HEK293T (cell line): ENCODE measurements around the gene THOP1.
"Not testable (repeated sequence)": the region's sequence is repeated elsewhere in the genome, so short reads cannot be mapped to it uniquely, and the experiment has no call there.

Source experiments
- CTCF ChIA-PET: fragments of 350-600 bp; formaldehyde crosslinking; extraction: SDS; loops from one replicate; lab custom pipeline; 2021; ENCODE audit warnings: antibody characterized with exemption, inconsistent platforms; lab: Yijun Ruan, JAX
- POLR2A ChIA-PET: fragments of 350-600 bp; formaldehyde crosslinking; extraction: SDS; loops from one replicate; lab custom pipeline; 2020; ENCODE audit warnings: antibody characterized with exemption, inconsistent platforms; lab: Yijun Ruan, JAX
- DNase-seq: peaks from one replicate; pipeline ENCODE4 v3.0.0; 2012; ENCODE audit warnings: mixed read lengths; ENCODE audit errors: extremely low spot score
- ARNT ChIP-seq: fragments of 450-650 bp; IDR thresholded peaks from 2 replicates; pipeline ENCODE4 v1.6.1; 2017; ENCODE audit warnings: mild to moderate bottlenecking
- BHLHE40 ChIP-seq: fragments of 450-650 bp; IDR thresholded peaks from 2 replicates; pipeline ENCODE4 v1.6.1; 2016; ENCODE audit warnings: mild to moderate bottlenecking, moderate library complexity, borderline replicate concordance
- CTBP1 ChIP-seq: fragments of 450-650 bp; IDR thresholded peaks from 2 replicates; pipeline ENCODE4 v1.6.1; 2016; ENCODE audit warnings: borderline replicate concordance
- ELF4 ChIP-seq: fragments of 450-650 bp; IDR thresholded peaks from 2 replicates; pipeline ENCODE4 v1.6.1; 2017; ENCODE audit warnings: antibody characterized with exemption
- FOXA1 ChIP-seq: fragments of 450-650 bp; IDR thresholded peaks from 2 replicates; pipeline ENCODE4 v1.6.1; 2016; ENCODE audit warnings: mild to moderate bottlenecking
- FOXK2 ChIP-seq: fragments of 450-650 bp; IDR thresholded peaks from 2 replicates; pipeline ENCODE4 v1.6.1; 2016; ENCODE audit warnings: mild to moderate bottlenecking
- FOXM1 ChIP-seq: fragments of 450-650 bp; IDR thresholded peaks from 2 replicates; pipeline ENCODE4 v1.6.1; 2017; ENCODE audit warnings: mild to moderate bottlenecking, borderline replicate concordance
- HDGF ChIP-seq: fragments of 450-650 bp; IDR thresholded peaks from 2 replicates; pipeline ENCODE4 v1.6.1; 2017; ENCODE audit warnings: antibody characterized with exemption, borderline replicate concordance
- L3MBTL2 ChIP-seq: fragments of 450-650 bp; conservative IDR thresholded peaks from 2 replicates; pipeline ENCODE4 v1.6.1; 2016; ENCODE audit warnings: mild to moderate bottlenecking
- LEF1 ChIP-seq: fragments of 450-650 bp; IDR thresholded peaks from 2 replicates; pipeline ENCODE4 v1.6.1; 2017; ENCODE audit warnings: mild to moderate bottlenecking, borderline replicate concordance
- NFRKB ChIP-seq: fragments of 450-650 bp; IDR thresholded peaks from 2 replicates; pipeline ENCODE4 v1.6.1; 2016; ENCODE audit warnings: mild to moderate bottlenecking, moderate library complexity
- SP1 ChIP-seq: fragments of 450-650 bp; IDR thresholded peaks from 2 replicates; pipeline ENCODE4 v1.6.1; 2017
- SUZ12 ChIP-seq: fragments of 450-650 bp; IDR thresholded peaks from 2 replicates; pipeline ENCODE4 v1.6.1; 2016; ENCODE audit warnings: mild to moderate bottlenecking
- TARDBP ChIP-seq: fragments of 450-650 bp; IDR thresholded peaks from 2 replicates; pipeline ENCODE4 v1.6.1; 2016
- ZNF384 ChIP-seq: fragments of 450-650 bp; IDR thresholded peaks from 2 replicates; pipeline ENCODE4 v1.6.1; 2016
- TF ChIP-seq, protein P1 (sequence below): fragments of 450-650 bp; IDR thresholded peaks from 2 replicates; pipeline ENCODE4 v1.6.1; 2016

Gene THOP1

DNA sequence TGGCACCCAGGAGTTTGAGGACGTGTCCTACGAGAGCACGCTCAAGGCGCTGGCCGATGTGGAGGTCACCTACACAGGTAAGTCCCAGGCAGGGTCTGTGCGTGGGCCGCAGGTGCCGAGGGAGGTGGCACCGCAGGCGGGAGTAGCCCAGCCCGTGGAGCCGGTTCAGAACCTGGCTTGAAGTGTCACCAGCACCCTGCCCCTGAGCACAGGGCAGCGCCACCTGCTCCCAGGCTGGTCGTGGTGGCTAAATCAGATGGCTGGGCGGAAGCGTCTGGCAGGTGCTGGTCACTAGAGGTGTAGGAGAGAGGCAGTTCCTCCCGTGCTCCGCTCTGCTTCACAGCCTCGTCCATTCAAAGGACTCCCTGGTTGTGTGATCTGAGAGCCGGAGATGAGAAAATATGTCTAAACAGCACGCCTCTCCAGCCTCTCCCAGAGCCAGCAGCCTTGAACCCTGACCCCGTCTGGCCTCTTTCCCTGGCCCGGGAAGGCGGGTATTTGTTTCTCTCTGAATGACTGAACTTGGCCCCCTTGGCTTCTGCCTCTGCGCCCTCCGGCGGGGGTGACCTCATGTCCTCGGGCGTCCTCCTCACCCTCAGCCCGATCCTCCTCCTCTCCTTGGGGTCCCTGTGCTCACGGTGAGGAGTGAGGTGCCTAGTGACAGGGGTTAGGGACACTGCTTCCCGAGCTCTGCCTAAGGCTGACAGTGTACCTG lies 5.4 kb downstream of the THOP1 start:
- ChIA-PET POLR2A (no interaction called here), CTCF (no interaction called here)
- DNase-seq: no peak
- no peak for TF ChIP-seq FOXK2
- no peak for TF ChIP-seq LEF1

DNA sequence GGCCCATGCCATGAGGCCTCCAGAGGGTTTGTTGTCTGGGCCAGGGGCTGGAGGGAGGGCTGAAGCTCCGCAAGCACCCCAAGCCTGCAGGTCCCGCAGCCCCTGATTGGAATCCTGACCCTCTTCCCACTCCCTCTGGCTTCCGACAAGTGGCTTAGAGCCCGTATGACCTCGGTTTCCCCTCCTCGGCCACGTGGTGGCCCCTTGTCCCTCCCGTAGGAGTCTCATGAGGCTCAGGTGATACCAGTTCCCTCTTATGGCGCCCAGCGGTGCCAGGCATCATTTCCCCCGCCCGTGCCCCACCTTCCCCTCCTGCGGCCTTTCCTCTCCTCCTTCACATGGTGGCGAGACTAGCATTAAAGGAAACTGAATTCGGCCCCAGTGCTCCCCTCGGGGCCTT lies 6.1 kb downstream of the THOP1 start:
- TF ChIP-seq LEF1: no peak
- TF ChIP-seq TARDBP: no peak
- TF ChIP-seq FOXK2: no peak
- TF ChIP-seq SUZ12: no peak
- TF ChIP-seq ZNF384: no peak
- no peak for TF ChIP-seq FOXM1
- TF ChIP-seq L3MBTL2: no peak
- TF ChIP-seq BHLHE40: no peak
- no peak for TF ChIP-seq ARNT
- no peak for TF ChIP-seq FOXA1
- no peak for TF ChIP-seq CTBP1
- TF ChIP-seq, protein P1, sequence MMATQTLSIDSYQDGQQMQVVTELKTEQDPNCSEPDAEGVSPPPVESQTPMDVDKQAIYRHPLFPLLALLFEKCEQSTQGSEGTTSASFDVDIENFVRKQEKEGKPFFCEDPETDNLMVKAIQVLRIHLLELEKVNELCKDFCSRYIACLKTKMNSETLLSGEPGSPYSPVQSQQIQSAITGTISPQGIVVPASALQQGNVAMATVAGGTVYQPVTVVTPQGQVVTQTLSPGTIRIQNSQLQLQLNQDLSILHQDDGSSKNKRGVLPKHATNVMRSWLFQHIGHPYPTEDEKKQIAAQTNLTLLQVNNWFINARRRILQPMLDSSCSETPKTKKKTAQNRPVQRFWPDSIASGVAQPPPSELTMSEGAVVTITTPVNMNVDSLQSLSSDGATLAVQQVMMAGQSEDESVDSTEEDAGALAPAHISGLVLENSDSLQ: no peak
- no peak for TF ChIP-seq NFRKB
- TF ChIP-seq HDGF: no peak
- TF ChIP-seq ELF4: no peak
- TF ChIP-seq SP1: no peak
- no peak for DNase-seq
- POLR2A ChIA-PET: no interaction called here
- CTCF ChIA-PET: no interaction called here

DNA sequence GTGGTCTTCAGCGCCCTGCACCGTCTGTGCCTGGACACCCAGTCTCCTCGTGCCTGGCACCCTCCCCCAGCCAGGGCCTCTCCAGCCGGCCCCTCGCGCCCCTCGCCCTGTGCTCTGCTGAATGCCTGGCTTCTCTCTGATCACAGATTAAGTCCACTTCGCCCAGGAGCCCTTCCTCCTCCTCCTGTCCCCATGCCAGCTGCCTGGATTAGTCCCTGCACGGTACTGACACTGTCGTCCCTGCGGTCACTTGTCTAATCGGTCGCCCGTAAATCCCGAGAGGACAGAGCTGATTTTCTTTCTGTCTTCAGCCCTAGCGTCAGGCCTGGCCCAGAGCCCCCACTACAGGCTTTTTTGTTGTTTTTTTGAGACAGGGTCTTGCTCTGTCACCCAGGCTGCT lies 6.6 kb downstream of the THOP1 start:
- TF ChIP-seq L3MBTL2 (no peak), ZNF384 (no peak), LEF1 (no peak), HDGF (no peak), BHLHE40 (no peak), ELF4 (no peak), FOXM1 (no peak), SP1 (no peak), ARNT (no peak)
- TF ChIP-seq, protein P1: no peak
- CTCF ChIA-PET: no interaction called here
- DNase-seq: no peak
- POLR2A ChIA-PET: no interaction called here

DNA sequence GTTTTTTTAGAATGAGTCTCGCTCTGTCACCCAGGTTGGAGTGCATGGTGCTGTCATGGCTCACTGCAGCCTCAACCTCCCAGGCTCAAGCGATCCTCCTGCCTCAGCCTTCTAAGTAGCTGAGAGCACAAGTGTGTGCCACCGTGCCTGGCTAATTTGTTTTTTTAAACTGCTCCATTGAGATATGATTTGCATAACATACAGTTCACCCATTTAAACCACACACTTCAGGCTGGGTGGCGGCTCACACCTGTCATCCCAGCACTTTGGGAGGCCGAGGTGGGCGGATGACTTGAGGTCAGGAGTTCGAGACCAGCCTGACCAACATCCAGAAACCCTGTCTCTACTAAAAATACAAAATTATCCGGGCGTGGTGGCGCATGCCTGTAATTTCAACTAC lies 7.4 kb downstream of the THOP1 start:
- DNase-seq, CTCF ChIA-PET, POLR2A ChIA-PET: not testable (repeated sequence)

DNA sequence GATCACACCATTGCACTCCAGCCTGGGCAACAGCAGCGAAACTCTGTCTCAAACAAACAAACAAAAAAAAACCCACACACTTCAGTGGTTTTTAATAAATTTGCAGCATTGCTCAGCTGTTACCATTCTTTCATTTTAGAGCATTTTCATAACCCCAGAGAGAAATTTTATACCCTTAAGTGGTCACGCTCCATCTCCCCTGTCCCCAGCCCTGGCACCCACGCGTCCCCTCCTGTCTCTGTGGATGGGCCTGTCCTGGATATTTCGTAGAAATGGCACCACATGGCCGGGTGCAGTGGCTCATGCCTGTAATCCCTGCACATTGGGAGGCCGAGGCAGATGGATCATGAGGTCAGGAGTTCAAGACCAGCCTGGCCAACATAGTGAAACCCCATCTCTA lies 7.8 kb downstream of the THOP1 start:
- ChIA-PET POLR2A (no interaction called here), CTCF (no interaction called here)
- no peak for DNase-seq
- TF ChIP-seq, protein P1: no peak
- TF ChIP-seq L3MBTL2 (no peak), NFRKB (no peak), CTBP1 (no peak), FOXM1 (no peak), TARDBP (no peak), SP1 (no peak), FOXA1 (no peak), HDGF (no peak)

DNA sequence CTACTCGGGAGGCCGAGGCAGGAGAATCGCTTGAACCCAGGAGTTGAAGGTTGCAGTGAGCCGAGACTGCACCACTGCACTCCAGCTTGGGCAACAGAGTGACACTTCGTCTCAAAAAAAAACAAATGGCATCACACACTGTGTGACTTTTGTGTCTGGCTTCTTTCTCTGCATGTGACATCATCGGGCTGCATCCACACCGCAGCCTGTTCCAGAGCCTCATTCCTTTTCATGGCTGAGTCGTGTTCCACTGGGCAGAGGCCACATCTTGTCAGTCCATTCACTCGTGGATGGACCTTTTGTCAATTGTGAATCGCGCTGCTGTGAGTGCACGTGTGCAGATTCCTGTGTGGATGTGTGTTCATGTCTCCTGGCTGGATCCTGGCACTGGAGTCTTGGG lies 8.3 kb downstream of the THOP1 start:
- ChIA-PET CTCF (no interaction called here), POLR2A (interaction anchor here (0.6 kb wide), 1 partner anchor 8 kb away, joined by 4 read pairs; the partner anchor contains the start of gene THOP1)
- DNase-seq: no peak
- TF ChIP-seq CTBP1 (no peak), FOXA1 (no peak), HDGF (no peak), FOXK2 (no peak), SUZ12 (no peak), TARDBP (no peak), L3MBTL2 (no peak), ELF4 (no peak), SP1 (no peak)
- TF ChIP-seq, protein P1: no peak
